ENCODE results near the gene CREB5.

The CREB5 gene

DNA sequence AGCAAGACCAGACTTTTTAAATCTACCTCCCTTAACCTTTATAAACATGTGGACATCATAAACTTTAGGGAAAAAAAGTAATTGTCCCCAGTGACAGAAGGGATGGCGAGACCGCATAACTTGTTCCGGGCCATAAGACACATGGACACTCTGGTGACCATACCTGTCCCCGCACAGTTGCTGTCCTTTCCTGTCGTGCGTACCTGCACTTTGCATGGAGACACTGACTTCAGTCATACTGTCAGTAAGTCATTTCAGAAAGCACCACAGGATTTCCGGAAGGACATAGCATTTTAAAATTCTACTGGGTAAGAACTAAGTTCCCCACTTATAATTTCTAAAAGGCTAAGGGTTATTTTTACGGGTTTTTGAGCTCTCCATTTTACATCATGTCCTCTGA, 120.9 kb downstream of the CREB5 start:
- Histone ChIP-seq H3K27me3 (ENCODE audit: control insufficient read depth in 5 of 5, insufficient read depth in 4 of 5, low read length in 5 of 5) (no peaks in the 10 kb centered on the region), H3K9ac (ENCODE audit: low read length in 5 of 5) (no peak overlapping the region), H3K4me1 (ENCODE audit: control insufficient read depth in 5 of 5, insufficient read depth in 5 of 5, low read length in 5 of 5) (peaks cover 0 to 33% (median 14%) of the 10 kb centered on the region in 5 donors), H3K4me3 (ENCODE audit: low read depth in 1 of 5, low read length in 5 of 5) (no peak overlapping the region), H3K27ac (ENCODE audit: low read depth, low read length) (no peak overlapping the region), H3K36me3 (ENCODE audit: control insufficient read depth in 5 of 5, insufficient read depth in 5 of 5, low read length in 5 of 5) (no peaks in the 10 kb centered on the region), H3K9me3 (ENCODE audit: control insufficient read depth in 5 of 5, low read length in 5 of 5) (peaks cover 0 to 3% (median 0%) of the 10 kb centered on the region in 5 donors)

DNA sequence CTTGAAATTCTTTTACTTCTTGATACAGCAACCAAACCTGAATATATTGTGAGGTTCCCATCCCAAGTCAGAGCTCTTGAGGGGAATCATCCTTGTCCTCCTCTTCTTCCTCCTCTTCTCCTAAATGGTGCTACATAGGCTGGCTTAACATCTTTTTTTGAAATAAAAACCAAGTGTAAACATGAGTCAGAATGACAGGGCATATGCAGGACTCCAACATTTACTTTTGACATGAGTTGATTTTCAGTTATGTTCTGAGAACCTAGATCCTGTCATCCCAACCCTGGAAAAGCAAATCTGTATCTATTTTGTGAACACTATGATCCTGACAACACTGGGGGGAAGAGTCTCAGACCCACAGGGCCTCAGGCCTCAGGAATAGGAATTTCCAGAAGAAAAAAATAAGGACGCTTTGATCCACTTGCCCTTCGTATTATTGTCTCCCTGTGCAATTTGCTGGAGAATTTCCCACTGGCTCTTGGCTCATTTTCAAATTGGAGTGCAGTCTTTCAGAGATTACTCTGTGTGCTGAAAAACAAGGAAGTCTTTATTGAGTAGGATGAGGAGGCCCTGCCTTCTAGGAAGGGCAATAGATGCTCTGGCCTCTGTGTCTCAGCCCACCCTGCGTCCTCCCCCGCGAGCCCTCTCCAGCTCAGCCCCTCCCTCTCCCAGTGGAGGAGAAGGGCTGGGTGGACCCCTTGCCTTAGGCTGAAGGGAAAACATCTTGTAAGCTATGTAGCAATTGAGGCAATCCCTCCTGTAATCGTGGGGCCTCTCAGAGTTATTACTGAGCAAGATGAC, 121.6 kb downstream of the CREB5 start:
- no peak overlapping the region for H3K9ac ChIP-seq (ENCODE audit: low read length in 5 of 5)
- H3K4me3 ChIP-seq (ENCODE audit: low read depth in 1 of 5, low read length in 5 of 5), result no peak overlapping the region
- H3K27me3 ChIP-seq (ENCODE audit: control insufficient read depth in 5 of 5, insufficient read depth in 4 of 5, low read length in 5 of 5), result no peaks in the 10 kb centered on the region
- peaks cover 0 to 3% (median 0%) of the 10 kb centered on the region in 5 donors for H3K9me3 ChIP-seq (ENCODE audit: control insufficient read depth in 5 of 5, low read length in 5 of 5)
- H3K27ac ChIP-seq (ENCODE audit: low read depth, low read length), result no peak overlapping the region
- H3K36me3 ChIP-seq (ENCODE audit: control insufficient read depth in 5 of 5, insufficient read depth in 5 of 5, low read length in 5 of 5), result no peaks in the 10 kb centered on the region
- peaks cover 0 to 31% (median 14%) of the 10 kb centered on the region in 5 donors for H3K4me1 ChIP-seq (ENCODE audit: control insufficient read depth in 5 of 5, insufficient read depth in 5 of 5, low read length in 5 of 5)

DNA sequence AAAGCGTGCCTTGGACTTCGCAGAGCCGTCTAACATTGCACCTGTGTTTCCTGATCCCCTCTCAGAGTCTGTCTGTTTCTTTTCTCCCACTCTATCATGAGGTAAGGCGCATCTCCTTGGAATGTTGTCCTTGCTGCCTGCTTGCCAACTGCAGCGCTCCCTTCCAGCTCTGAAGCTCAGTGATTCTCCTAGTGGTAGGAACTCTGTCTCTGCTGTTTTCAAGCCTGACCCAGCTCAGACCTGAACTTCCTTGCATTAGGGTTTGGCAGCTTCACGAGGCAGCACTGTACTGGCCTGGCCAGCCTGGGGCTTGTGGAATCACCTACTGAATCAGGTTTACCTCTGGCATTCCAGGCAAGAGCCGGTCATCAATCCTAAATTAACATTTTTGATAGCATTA, 123.9 kb downstream of the CREB5 start:
- peaks cover 0 to 9% (median 6%) of the 10 kb centered on the region in 5 donors for H3K4me1 ChIP-seq (ENCODE audit: control insufficient read depth in 5 of 5, insufficient read depth in 5 of 5, low read length in 5 of 5)
- no peak overlapping the region for H3K27ac ChIP-seq (ENCODE audit: low read depth, low read length)
- H3K9me3 ChIP-seq (ENCODE audit: control insufficient read depth in 5 of 5, low read length in 5 of 5), result peaks cover 0 to 3% (median 0%) of the 10 kb centered on the region in 5 donors
- H3K9ac ChIP-seq (ENCODE audit: low read length in 5 of 5), result no peak overlapping the region
- H3K27me3 ChIP-seq (ENCODE audit: control insufficient read depth in 5 of 5, insufficient read depth in 4 of 5, low read length in 5 of 5), result no peaks in the 10 kb centered on the region
- H3K4me3 ChIP-seq (ENCODE audit: low read depth in 1 of 5, low read length in 5 of 5), result no peak overlapping the region
- H3K36me3 ChIP-seq (ENCODE audit: control insufficient read depth in 5 of 5, insufficient read depth in 5 of 5, low read length in 5 of 5), result no peaks in the 10 kb centered on the region

DNA sequence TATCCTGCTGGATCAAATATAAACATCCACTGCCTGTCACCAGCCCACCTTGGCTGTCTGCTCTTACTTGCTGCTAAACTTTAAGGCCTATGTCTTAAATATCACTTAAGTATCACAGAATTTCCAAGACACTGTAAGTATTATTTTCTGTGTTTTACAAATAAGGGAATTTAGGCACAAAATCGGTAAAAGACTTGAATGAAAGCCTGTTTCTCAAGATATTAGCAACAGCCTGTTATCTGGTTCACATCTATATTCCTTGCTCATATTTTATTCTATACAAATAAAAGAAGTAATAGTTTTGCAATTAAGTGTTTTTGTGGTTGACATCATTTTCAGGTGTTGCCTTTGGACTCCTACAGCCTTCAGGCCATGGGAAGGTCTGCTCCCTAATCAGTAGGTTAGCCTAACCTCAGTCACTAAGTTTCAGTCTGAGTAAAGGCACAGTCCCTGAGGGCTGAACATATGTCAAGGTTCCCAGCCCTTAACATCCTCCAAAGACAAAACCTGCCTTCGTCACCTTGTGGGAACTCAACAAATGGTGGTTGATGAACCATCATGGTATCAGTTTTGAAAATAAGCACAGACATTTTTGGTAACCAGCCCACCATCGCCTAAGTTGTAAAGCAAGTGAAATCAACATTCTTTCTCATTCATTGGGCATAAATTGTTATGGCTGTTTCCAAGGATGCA, 127.1 kb downstream of the CREB5 start:
- no peaks in the 10 kb centered on the region for H3K4me1 ChIP-seq (ENCODE audit: control insufficient read depth in 5 of 5, insufficient read depth in 5 of 5, low read length in 5 of 5)
- H3K27ac ChIP-seq (ENCODE audit: low read depth, low read length), result no peak overlapping the region
- H3K9me3 ChIP-seq (ENCODE audit: control insufficient read depth in 5 of 5, low read length in 5 of 5), result no peaks in the 10 kb centered on the region
- peaks cover 0 to 4% (median 0%) of the 10 kb centered on the region in 5 donors for H3K27me3 ChIP-seq (ENCODE audit: control insufficient read depth in 5 of 5, insufficient read depth in 4 of 5, low read length in 5 of 5)
- no peak overlapping the region for H3K9ac ChIP-seq (ENCODE audit: low read length in 5 of 5)
- no peak overlapping the region for H3K4me3 ChIP-seq (ENCODE audit: low read depth in 1 of 5, low read length in 5 of 5)
- no peaks in the 10 kb centered on the region for H3K36me3 ChIP-seq (ENCODE audit: control insufficient read depth in 5 of 5, insufficient read depth in 5 of 5, low read length in 5 of 5)

DNA sequence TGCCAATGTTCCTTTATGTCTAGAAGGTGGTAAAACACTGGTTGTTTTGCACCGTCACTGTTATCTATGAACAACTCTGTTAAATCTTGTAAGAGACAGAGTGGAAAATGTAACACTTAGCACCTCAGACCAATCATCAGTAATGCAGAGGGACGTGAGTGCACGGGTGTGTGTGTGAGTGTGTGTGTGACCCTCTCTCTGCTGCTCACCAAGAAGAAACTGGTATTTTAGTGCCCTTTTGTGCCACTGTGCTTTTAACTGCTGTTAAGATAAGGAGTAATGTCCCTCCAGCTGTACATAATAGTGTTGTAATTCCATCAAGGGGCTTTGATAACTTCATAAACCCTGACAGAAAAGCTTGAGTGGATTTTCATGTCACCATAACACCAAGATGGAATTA, 130.1 kb downstream of the CREB5 start:
- no peak overlapping the region for H3K4me3 ChIP-seq (ENCODE audit: low read depth in 1 of 5, low read length in 5 of 5)
- H3K9ac ChIP-seq (ENCODE audit: low read length in 5 of 5), result no peak overlapping the region
- peaks cover 0 to 7% (median 0%) of the 10 kb centered on the region in 5 donors for H3K27me3 ChIP-seq (ENCODE audit: control insufficient read depth in 5 of 5, insufficient read depth in 4 of 5, low read length in 5 of 5)
- H3K27ac ChIP-seq (ENCODE audit: low read depth, low read length), result no peak overlapping the region
- no peaks in the 10 kb centered on the region for H3K36me3 ChIP-seq (ENCODE audit: control insufficient read depth in 5 of 5, insufficient read depth in 5 of 5, low read length in 5 of 5)
- H3K9me3 ChIP-seq (ENCODE audit: control insufficient read depth in 5 of 5, low read length in 5 of 5), result peaks cover 0 to 11% (median 5%) of the 10 kb centered on the region in 5 donors
- no peaks in the 10 kb centered on the region for H3K4me1 ChIP-seq (ENCODE audit: control insufficient read depth in 5 of 5, insufficient read depth in 5 of 5, low read length in 5 of 5)

DNA sequence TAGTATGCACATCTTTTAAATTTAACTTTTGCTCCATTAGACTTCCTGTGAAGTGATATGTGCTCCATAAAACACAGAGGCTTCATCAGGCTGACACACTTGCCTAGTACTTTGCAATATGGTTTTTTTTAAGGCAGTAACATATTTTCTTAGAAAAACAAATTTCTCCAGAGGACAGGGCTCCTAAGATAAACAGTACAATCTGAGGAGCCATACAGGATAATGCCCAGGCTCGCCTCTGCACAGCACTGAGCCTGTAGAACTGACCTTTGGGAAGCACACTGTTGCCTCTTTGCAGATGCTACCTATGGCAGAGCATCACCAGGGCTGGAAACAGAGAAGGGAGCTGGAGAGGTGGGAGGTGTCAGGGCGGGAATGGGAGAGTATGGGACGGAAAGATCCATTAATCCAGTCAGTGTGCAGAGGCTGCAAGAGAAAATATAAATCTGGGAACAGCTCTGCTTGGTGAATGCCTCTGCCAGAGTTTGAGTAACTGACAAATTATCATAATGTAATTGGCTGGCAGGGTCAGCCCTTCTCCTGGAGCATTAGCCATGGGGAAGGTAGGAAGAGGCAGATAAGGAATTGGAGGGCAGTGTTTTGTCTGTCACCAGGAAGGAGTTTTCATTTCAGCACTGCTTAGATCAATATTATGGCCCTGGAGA, 132.3 kb downstream of the CREB5 start:
- H3K9me3 ChIP-seq (ENCODE audit: control insufficient read depth in 5 of 5, low read length in 5 of 5), result peaks cover 0 to 12% (median 5%) of the 10 kb centered on the region in 5 donors
- H3K4me1 ChIP-seq (ENCODE audit: control insufficient read depth in 5 of 5, insufficient read depth in 5 of 5, low read length in 5 of 5), result no peaks in the 10 kb centered on the region
- H3K27me3 ChIP-seq (ENCODE audit: control insufficient read depth in 5 of 5, insufficient read depth in 4 of 5, low read length in 5 of 5), result peaks cover 0 to 7% (median 0%) of the 10 kb centered on the region in 5 donors
- H3K36me3 ChIP-seq (ENCODE audit: control insufficient read depth in 5 of 5, insufficient read depth in 5 of 5, low read length in 5 of 5), result no peaks in the 10 kb centered on the region
- H3K27ac ChIP-seq (ENCODE audit: low read depth, low read length), result no peak overlapping the region
- H3K9ac ChIP-seq (ENCODE audit: low read length in 5 of 5), result no peak overlapping the region
- no peak overlapping the region for H3K4me3 ChIP-seq (ENCODE audit: low read depth in 1 of 5, low read length in 5 of 5)

DNA sequence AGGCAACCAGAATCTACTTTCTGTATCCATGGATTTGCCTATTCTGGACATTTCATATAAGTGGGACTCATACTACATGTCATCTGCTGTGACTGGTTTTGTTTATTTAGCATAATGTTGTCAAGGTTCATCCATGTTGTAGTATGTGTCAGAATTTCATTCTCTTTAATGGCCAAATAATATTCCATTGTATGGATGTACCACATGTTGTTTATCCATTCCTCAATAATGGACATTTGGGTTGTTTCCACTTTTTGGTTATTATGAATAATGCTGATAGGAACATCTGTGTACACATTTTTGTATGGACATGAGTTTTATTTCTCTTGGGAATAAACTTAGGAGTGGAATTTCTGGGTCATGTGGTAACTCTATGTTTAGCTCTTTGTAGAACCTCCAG, 133.7 kb downstream of the CREB5 start:
- Histone ChIP-seq H3K9me3 (ENCODE audit: control insufficient read depth in 5 of 5, low read length in 5 of 5) (peaks cover 0 to 12% (median 5%) of the 10 kb centered on the region in 5 donors), H3K27ac (ENCODE audit: low read depth, low read length) (no peak overlapping the region), H3K4me3 (ENCODE audit: low read depth in 1 of 5, low read length in 5 of 5) (no peak overlapping the region), H3K9ac (ENCODE audit: low read length in 5 of 5) (no peak overlapping the region), H3K36me3 (ENCODE audit: control insufficient read depth in 5 of 5, insufficient read depth in 5 of 5, low read length in 5 of 5) (no peaks in the 10 kb centered on the region), H3K27me3 (ENCODE audit: control insufficient read depth in 5 of 5, insufficient read depth in 4 of 5, low read length in 5 of 5) (peaks cover 0 to 10% (median 0%) of the 10 kb centered on the region in 5 donors), H3K4me1 (ENCODE audit: control insufficient read depth in 5 of 5, insufficient read depth in 5 of 5, low read length in 5 of 5) (no peaks in the 10 kb centered on the region)

DNA sequence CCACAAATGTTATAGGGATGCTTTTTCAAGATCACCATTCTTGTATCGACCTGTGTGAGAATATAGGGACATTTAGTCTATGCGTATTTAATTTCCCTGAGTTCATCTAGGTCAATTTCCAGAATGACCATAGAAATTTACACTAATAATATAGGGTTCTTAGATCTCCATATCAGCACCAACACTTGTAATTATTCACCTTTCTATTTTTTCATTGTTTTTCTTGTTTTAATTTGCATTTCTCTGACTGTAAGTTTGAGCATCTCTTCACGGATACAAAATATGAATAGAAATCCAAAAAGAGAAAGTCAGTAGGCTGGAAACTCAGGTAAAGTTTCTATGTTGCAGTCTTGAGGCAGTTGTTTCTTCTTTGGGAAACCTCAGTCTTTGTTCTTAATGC, 134.8 kb downstream of the CREB5 start:
- Histone ChIP-seq H3K36me3 (ENCODE audit: control insufficient read depth in 5 of 5, insufficient read depth in 5 of 5, low read length in 5 of 5) (no peaks in the 10 kb centered on the region), H3K9me3 (ENCODE audit: control insufficient read depth in 5 of 5, low read length in 5 of 5) (peaks cover 0 to 12% (median 5%) of the 10 kb centered on the region in 5 donors), H3K27me3 (ENCODE audit: control insufficient read depth in 5 of 5, insufficient read depth in 4 of 5, low read length in 5 of 5) (peaks cover 0 to 10% (median 0%) of the 10 kb centered on the region in 5 donors)

DNA sequence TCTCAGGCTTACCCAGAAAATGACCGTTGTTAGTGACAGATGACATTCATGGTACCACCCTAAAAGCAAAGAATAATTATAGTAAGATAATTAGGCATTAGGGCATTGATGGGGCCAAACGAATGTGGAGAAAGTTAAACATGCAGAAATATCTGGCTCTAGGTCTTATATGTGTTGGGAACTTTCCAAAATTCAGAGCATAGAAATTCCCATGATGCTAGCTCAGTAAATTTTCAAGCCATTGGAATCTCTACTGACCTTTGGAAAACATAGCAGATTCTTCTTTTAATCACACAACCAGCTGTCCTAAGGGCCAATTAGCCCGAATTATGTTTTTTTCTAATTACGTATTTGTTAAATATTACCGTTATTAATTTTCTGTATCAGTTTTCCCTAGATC, 136.1 kb downstream of the CREB5 start:
- Histone ChIP-seq H3K36me3 (ENCODE audit: control insufficient read depth in 5 of 5, insufficient read depth in 5 of 5, low read length in 5 of 5) (no peaks in the 10 kb centered on the region), H3K9me3 (ENCODE audit: control insufficient read depth in 5 of 5, low read length in 5 of 5) (peaks cover 0 to 12% (median 5%) of the 10 kb centered on the region in 5 donors), H3K4me3 (ENCODE audit: low read depth in 1 of 5, low read length in 5 of 5) (no peak overlapping the region), H3K27me3 (ENCODE audit: control insufficient read depth in 5 of 5, insufficient read depth in 4 of 5, low read length in 5 of 5) (peaks cover 0 to 6% (median 0%) of the 10 kb centered on the region in 5 donors), H3K27ac (ENCODE audit: low read depth, low read length) (no peak overlapping the region), H3K4me1 (ENCODE audit: control insufficient read depth in 5 of 5, insufficient read depth in 5 of 5, low read length in 5 of 5) (peaks cover 0 to 3% (median 0%) of the 10 kb centered on the region in 5 donors), H3K9ac (ENCODE audit: low read length in 5 of 5) (no peak overlapping the region)

More for the DNA sequence above, 134.8 kb downstream of the CREB5 start:
- H3K4me1 ChIP-seq (ENCODE audit: control insufficient read depth in 5 of 5, insufficient read depth in 5 of 5, low read length in 5 of 5), result no peaks in the 10 kb centered on the region
- no peak overlapping the region for H3K27ac ChIP-seq (ENCODE audit: low read depth, low read length)
- H3K4me3 ChIP-seq (ENCODE audit: low read depth in 1 of 5, low read length in 5 of 5), result no peak overlapping the region
- H3K9ac ChIP-seq (ENCODE audit: low read length in 5 of 5), result no peak overlapping the region

All from subcutaneous abdominal adipose tissue (tissue), 5 donors.